H1 (cell line): ENCODE results near the gene KIF11. TPM values are rescaled to one million over a fixed set of nuclear protein-coding genes. Genes with fewer than 3 reads are reported as not detected.

Experiments used
- BACH1 ChIP-seq: IDR thresholded peaks from 2 replicates; pipeline ENCODE4 v1.6.1; 2012; ENCODE audit warnings: low read length, improper control_type of control experiment
- CTCF ChIP-seq, 3 experiments: IDR thresholded peaks; 1 replicate in 2 of 3; 2 replicates in 1 of 3; pipeline versions ENCODE4 v1.5.1 to v1.6.1; 2011; ENCODE audit warnings: low read length in 3 of 3, mild to moderate bottlenecking in 3 of 3, inconsistent platforms in 2 of 3, low read depth in 1 of 3, moderate library complexity in 1 of 3; ENCODE audit not compliant: insufficient read depth in 1 of 3; ENCODE audit errors: control extremely low read depth in 1 of 3
- E2F6 ChIP-seq: IDR thresholded peaks from 2 replicates; pipeline ENCODE4 v1.6.1; 2012; ENCODE audit warnings: inconsistent platforms
- GTF2F1 ChIP-seq: IDR thresholded peaks from 2 replicates; pipeline ENCODE4 v1.6.1; 2012; ENCODE audit warnings: low read depth, low read length, improper control_type of control experiment, borderline replicate concordance
- KDM1A ChIP-seq: fragments of 200-600, 300-600 bp; sonication (generic); IDR thresholded peaks from 2 replicates; pipeline ENCODE4 v1.7.1; 2016; ENCODE audit warnings: mild to moderate bottlenecking, low read length, borderline replicate concordance
- KDM4A ChIP-seq: IDR thresholded peaks from one replicate; pipeline ENCODE4 v1.7.1; 2012; ENCODE audit warnings: low read depth, mild to moderate bottlenecking, moderate library complexity, low read length, inconsistent platforms; ENCODE audit not compliant: severe bottlenecking
- KDM5A ChIP-seq: fragments of 200-600 bp; IDR thresholded peaks from 2 replicates; pipeline ENCODE4 v1.7.1; 2012; ENCODE audit warnings: mild to moderate bottlenecking, low read length, inconsistent platforms, mixed read lengths
- MAX ChIP-seq: IDR thresholded peaks from 2 replicates; pipeline ENCODE4 v1.6.1; 2012; ENCODE audit warnings: inconsistent platforms
- NANOG ChIP-seq: IDR thresholded peaks from 2 replicates; pipeline ENCODE4 v1.6.1; 2011; ENCODE audit warnings: low read length, low read depth, mild to moderate bottlenecking, inconsistent platforms; ENCODE audit not compliant: insufficient read depth, poor library complexity, severe bottlenecking
- NRF1 ChIP-seq: IDR thresholded peaks from 2 replicates; pipeline ENCODE4 v1.6.1; 2011; ENCODE audit warnings: mild to moderate bottlenecking, low read depth, low read length, improper control_type of control experiment
- POU5F1 ChIP-seq: IDR thresholded peaks from 2 replicates; pipeline ENCODE4 v1.6.1; 2011; ENCODE audit warnings: low read depth, mild to moderate bottlenecking, low read length, moderate library complexity
- RAD21 ChIP-seq, 2 experiments: IDR thresholded peaks in 1 of 2; conservative IDR thresholded peaks in 1 of 2; 2 replicates each; pipeline ENCODE4 v1.6.1; 2011; ENCODE audit warnings: low read depth in 2 of 2, low read length in 2 of 2, improper control_type of control experiment in 1 of 2, inconsistent platforms in 1 of 2, mild to moderate bottlenecking in 1 of 2, moderate library complexity in 1 of 2
- SIRT6 ChIP-seq: IDR thresholded peaks from one replicate; pipeline ENCODE4 v1.7.1; 2012; ENCODE audit warnings: low read length, inconsistent platforms
- SUZ12 ChIP-seq: fragments of 200-600 bp; sonication (generic); IDR thresholded peaks from 2 replicates; pipeline ENCODE4 v1.6.1; 2012; ENCODE audit warnings: mild to moderate bottlenecking, inconsistent platforms, low read length, moderate library complexity, mixed read lengths
- ZNF274 ChIP-seq: IDR thresholded peaks from 2 replicates; pipeline ENCODE4 v1.7.0; 2012; ENCODE audit warnings: low read length, borderline replicate concordance; ENCODE audit errors: extremely low read depth
- polyA plus RNA-seq, 7 experiments: library from polyadenylated mRNA; depleted of rRNA in 3 of 7; stranded (reverse) in 5 of 7; unstranded in 2 of 7; fragments of >200 nt in 5 of 7; fragments of 200-250 nt in 2 of 7; gene quantifications; 1 replicate in 5 of 7; 2 replicates in 1 of 7; 4 replicates in 1 of 7; pipeline versions ENCODE4 v1.2.1 to v1.2.3, GENCODE V29; 2011 to 2013; ENCODE audit warnings: missing spikeins in 2 of 7, mixed read lengths in 2 of 7
- total RNA-seq: library from RNA; stranded (reverse); fragmentation: NEBNext Ultra II Directional; extraction: Animal tissue kit (Norgen Biotek cat#: 25700); gene quantifications from 2 replicates; pipeline ENCODE4 v1.2.1, GENCODE V29; 2021

KIF11 gene
- total and polyA plus RNA-seq, 2 of the 8 experiments (the other 6 are each of a cell fraction or from before 2014, with no cell fraction given) = 11.1 to 59.2 TPM

GRCh38 chr10:92688927-92689662 is 96.2 kb downstream of the KIF11 start (continued):
- peak in 1 of 3 experiments; percentile 6; a peak in 1 of 4 replicates for TF ChIP-seq CTCF (IDR thresholded peaks at IDR 0.05; ENCODE audit: control extremely low read depth in 1 of 3, insufficient read depth in 1 of 3, low read depth in 1 of 3, low read length in 3 of 3)
- no peak for TF ChIP-seq BACH1
- TF ChIP-seq GTF2F1 = no peak
- TF ChIP-seq KDM5A = no peak
- no peak for TF ChIP-seq RAD21 (IDR thresholded peaks at IDR 0.05 in 1 of 2, conservative IDR thresholded peaks at IDR 0.05 in 1 of 2; ENCODE audit: low read depth in 2 of 2, low read length in 2 of 2)
- TF ChIP-seq KDM4A = peak; percentile 38
- TF ChIP-seq KDM1A = no peak
- no peak for TF ChIP-seq ZNF274
- TF ChIP-seq NRF1 = no peak
- no peak for TF ChIP-seq SIRT6
- no peak for TF ChIP-seq POU5F1
- TF ChIP-seq SUZ12 = peak; percentile 86
- TF ChIP-seq E2F6 = peak; percentile 67; the same call in 1 of the 2 replicates
- TF ChIP-seq NANOG = no peak
- peak; percentile 67 for TF ChIP-seq MAX
